Measurements from ENCODE around the gene TMEM120A.
"Not testable (repeated sequence)": the region's sequence is repeated elsewhere in the genome, so short reads cannot be mapped to it uniquely, and the experiment has no call there.

GRCh38 chr7:76018520-76018919 lies 24.1 kb upstream of the TMEM120A start:
- not testable (repeated sequence) for TF ChIP-seq CTCF (IDR thresholded peaks at IDR 0.05; ENCODE audit: poor library complexity); EZH2phosphoT487 (IDR thresholded peaks at IDR 0.05; ENCODE audit: low read depth, severe bottlenecking, unreplicated experiment)

Data from hepatocyte (in vitro differentiated cells).